RWPE2 (cell line): Measurements from ENCODE around the gene DTX3L.

Source experiments
- ATAC-seq: fragments of 200-7000 bp; cut with Tn5 transposase; 3 replicates; pipeline ENCODE4 v1.9.1; 2021; ENCODE audit warnings: low read depth
- DNase-seq: peaks from one replicate; pipeline ENCODE4 v3.0.0-alpha.2; 2020; ENCODE audit warnings: low spot score
- H3K27ac ChIP-seq: fragments of 450-650 bp; 2 replicates; pipeline ENCODE4 v1.5.1; 2017; ENCODE audit warnings: mild to moderate bottlenecking; ENCODE audit not compliant: poor library complexity, severe bottlenecking
- H3K27me3 ChIP-seq: fragments of 250-450 bp; sonication (Bioruptor Pico); 2 replicates; pipeline ENCODE4 v1.5.1; 2021; ENCODE audit warnings: mild to moderate bottlenecking, moderate library complexity; ENCODE audit not compliant: insufficient read depth, poor library complexity, severe bottlenecking
- H3K36me3 ChIP-seq: fragments of 250-450 bp; sonication (Bioruptor Pico); 2 replicates; pipeline ENCODE4 v1.5.1; 2020; ENCODE audit warnings: low read depth, mild to moderate bottlenecking, moderate library complexity
- H3K4me1 ChIP-seq: fragments of 250-450 bp; sonication (Bioruptor Pico); 2 replicates; pipeline ENCODE4 v1.5.1; 2021; ENCODE audit warnings: mild to moderate bottlenecking, moderate library complexity; ENCODE audit not compliant: insufficient read depth, poor library complexity, severe bottlenecking
- H3K4me3 ChIP-seq: fragments of 250-450 bp; sonication (Bioruptor Pico); 2 replicates; pipeline ENCODE4 v1.5.1; 2021; ENCODE audit warnings: mild to moderate bottlenecking, moderate library complexity; ENCODE audit not compliant: severe bottlenecking
- H3K9me3 ChIP-seq: fragments of 250-450 bp; sonication (Bioruptor Pico); 2 replicates; pipeline ENCODE4 v1.5.1; 2021; ENCODE audit warnings: mild to moderate bottlenecking, moderate library complexity; ENCODE audit not compliant: severe bottlenecking
- TF ChIP-seq, protein P1 (sequence below): fragments of 450-650 bp; IDR thresholded peaks from one replicate; pipeline ENCODE4 v1.5.1; 2017; ENCODE audit warnings: mild to moderate bottlenecking, moderate library complexity; ENCODE audit not compliant: poor library complexity, severe bottlenecking

Gene DTX3L

DNA sequence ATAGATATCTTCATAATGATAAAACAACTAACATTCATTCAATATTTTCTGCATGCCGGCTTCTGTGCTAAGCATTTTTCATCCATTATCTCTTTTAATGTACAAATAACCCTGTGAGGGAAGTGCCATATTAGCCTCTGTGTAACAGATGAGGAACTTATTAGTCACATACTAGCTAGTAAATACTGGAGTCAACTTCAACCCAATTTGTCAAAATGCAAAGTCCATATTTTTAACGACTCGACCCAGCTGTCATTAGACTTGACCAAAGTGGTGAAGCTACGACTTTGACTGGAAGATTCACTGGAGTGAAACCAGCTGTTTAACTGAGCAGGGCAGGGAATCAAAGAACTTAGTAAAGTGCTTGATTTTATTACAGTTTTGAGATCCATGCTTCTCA is 54.9 kb downstream of the DTX3L start:
- Histone ChIP-seq H3K4me1 (no peaks in the 10 kb centered on the region), H3K27ac (no peak overlapping the region), H3K27me3 (no peaks in the 10 kb centered on the region), H3K9me3 (no peaks in the 10 kb centered on the region), H3K36me3 (no peaks in the 10 kb centered on the region), H3K4me3 (no peak overlapping the region)
- no peak for DNase-seq
- TF ChIP-seq, protein P1, sequence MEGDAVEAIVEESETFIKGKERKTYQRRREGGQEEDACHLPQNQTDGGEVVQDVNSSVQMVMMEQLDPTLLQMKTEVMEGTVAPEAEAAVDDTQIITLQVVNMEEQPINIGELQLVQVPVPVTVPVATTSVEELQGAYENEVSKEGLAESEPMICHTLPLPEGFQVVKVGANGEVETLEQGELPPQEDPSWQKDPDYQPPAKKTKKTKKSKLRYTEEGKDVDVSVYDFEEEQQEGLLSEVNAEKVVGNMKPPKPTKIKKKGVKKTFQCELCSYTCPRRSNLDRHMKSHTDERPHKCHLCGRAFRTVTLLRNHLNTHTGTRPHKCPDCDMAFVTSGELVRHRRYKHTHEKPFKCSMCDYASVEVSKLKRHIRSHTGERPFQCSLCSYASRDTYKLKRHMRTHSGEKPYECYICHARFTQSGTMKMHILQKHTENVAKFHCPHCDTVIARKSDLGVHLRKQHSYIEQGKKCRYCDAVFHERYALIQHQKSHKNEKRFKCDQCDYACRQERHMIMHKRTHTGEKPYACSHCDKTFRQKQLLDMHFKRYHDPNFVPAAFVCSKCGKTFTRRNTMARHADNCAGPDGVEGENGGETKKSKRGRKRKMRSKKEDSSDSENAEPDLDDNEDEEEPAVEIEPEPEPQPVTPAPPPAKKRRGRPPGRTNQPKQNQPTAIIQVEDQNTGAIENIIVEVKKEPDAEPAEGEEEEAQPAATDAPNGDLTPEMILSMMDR: no peak
- ATAC-seq: no peak

DNA sequence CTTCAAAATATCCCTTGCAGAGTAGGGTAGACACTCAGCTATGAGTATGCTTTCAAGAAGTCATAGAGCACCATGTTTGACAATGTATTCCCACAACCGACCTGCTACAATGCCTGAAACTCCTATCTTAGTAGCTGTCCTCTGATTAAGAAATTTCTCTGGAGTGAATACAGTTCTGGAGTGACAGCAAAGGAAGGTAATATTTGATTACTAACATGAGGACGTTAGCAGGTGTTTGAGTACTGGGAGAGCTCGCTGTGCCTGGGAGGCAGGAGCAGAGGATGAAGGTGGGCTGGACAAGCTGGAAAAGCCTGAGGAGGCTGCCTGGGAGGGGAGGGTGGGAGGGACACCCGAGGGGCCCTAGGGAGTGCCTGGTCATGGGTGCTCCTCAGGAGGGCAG is 56.3 kb downstream of the DTX3L start:
- no peaks in the 10 kb centered on the region for H3K27me3 ChIP-seq
- no peaks in the 10 kb centered on the region for H3K36me3 ChIP-seq
- H3K9me3 ChIP-seq: no peaks in the 10 kb centered on the region
- ATAC-seq (no peak), DNase-seq (no peak)
- no peaks in the 10 kb centered on the region for H3K4me1 ChIP-seq
- H3K4me3 ChIP-seq: no peak overlapping the region
- TF ChIP-seq, protein P1: no peak
- no peak overlapping the region for H3K27ac ChIP-seq

DNA sequence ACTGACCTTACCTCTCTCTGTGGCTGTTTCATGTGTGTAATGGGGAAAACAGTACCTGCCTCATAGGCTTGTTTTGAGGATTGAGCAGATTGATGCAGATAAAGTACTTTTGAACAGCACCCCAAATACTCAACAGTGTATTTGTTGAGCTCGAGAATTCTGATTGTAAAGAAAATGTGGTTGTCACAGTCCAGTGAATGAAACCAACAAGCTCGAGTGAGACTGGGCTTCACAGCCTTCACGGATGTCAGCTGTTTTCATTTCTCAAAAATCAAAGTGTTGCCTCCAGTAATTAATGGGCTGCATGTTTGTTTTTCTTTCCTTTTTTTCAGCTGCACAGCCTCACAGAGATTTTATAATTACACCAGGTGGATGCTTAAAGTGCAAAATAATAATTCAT is 57.0 kb downstream of the DTX3L start:
- no peaks in the 10 kb centered on the region for H3K36me3 ChIP-seq

DNA sequence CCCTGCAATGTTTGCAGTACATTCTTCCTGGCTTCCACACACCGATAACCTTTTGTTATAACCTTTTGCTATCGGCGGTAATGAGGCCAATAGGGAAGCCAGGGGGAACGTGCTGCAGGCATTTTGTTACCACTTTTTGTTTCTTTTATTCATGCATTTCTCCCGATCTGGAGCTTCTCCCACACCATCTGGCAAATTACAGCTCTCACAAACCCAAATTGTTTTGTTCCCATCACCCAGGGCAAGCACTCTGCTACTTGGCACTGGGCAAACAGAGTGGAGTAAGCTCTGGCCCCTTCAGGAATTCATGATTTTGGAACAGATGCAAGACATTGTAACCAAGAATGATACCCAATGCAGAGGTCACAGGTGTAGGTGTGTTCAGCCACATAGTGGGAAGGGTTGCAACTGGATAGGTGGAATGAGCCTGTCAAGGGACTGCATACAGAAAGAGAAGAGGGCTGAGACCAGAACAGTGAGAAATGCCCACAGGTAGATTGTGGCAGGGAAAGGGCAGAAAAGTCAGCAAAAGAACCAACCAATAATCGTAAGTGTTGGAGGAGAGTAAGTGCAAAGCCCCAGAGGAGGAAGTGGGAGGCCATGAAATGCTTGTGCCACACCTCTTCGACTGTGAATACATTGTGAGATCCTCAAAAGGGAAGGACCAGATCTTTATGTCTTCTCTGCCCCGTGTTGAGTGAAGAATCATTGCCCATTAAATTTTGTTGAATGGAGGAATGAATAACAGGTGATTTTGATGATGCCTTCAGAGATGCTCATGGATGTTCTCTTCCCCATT is 59.1 kb downstream of the DTX3L start:
- Histone ChIP-seq H3K27ac (no peak overlapping the region), H3K4me1 (no peaks in the 10 kb centered on the region), H3K27me3 (no peaks in the 10 kb centered on the region), H3K9me3 (no peaks in the 10 kb centered on the region), H3K4me3 (no peak overlapping the region), H3K36me3 (no peaks in the 10 kb centered on the region)
- ATAC-seq (no peak), DNase-seq (no peak)
- TF ChIP-seq, protein P1: no peak

More for the DNA sequence above, 57.0 kb downstream of the DTX3L start:
- no peak for DNase-seq
- no peak overlapping the region for H3K27ac ChIP-seq
- TF ChIP-seq, protein P1: no peak
- ATAC-seq: no peak
- no peaks in the 10 kb centered on the region for H3K4me1 ChIP-seq
- H3K27me3 ChIP-seq: no peaks in the 10 kb centered on the region
- H3K9me3 ChIP-seq: no peaks in the 10 kb centered on the region
- H3K4me3 ChIP-seq: no peak overlapping the region
